ENCODE measurements around the gene MCF2L2. TPM values are rescaled to one million over a fixed set of nuclear protein-coding genes. Genes with fewer than 3 reads are reported as not detected.

MCF2L2 gene
- total and polyA plus RNA-seq, 5 donors from 2014 or later = 2.1 to 20.7 (median 4.0) TPM

DNA sequence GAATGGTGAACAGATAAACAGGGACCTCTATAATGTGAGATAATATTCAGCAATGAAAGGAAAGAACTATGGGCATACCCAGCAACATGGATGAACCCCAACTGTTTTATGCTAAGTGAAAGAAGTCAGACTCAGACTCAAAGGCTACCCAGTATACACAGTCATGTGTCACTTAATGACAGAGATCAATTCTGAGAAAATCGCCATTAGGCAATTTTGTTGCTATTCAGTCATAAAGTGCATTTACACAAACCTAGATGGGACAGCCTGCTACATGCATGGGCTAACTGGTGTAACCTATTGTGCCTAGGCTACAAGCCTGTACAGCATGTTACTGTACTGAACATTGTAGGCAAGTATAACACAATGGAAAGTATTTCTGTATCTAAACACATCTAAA lies 98.9 kb downstream of the MCF2L2 start:
- Mint-ChIP-seq H3K27me3 (no peaks in the 10 kb centered on the region), H3K27ac (no peak overlapping the region), H3K4me3 (no peak overlapping the region), H3K4me1 (peaks cover 0 to 20% (median 8%) of the 10 kb centered on the region in 4 donors), H3K36me3 (peaks cover 4% of the 10 kb centered on the region), H3K9me3 (no peaks in the 10 kb centered on the region)
- Histone ChIP-seq H3K4me3 (ENCODE audit: low read depth, low read length) (no peak overlapping the region), H3K36me3 (ENCODE audit: control insufficient read depth, insufficient read depth, low read length) (no peaks in the 10 kb centered on the region), H3K4me1 (ENCODE audit: control insufficient read depth, insufficient read depth, low read length, poor library complexity, severe bottlenecking) (no peaks in the 10 kb centered on the region), H3K27me3 (ENCODE audit: control insufficient read depth, insufficient read depth, low read length) (no peaks in the 10 kb centered on the region), H3K9me3 (ENCODE audit: control insufficient read depth in 2 of 2, low read length in 2 of 2) (no peaks in the 10 kb centered on the region), H3K27ac (ENCODE audit: insufficient read depth, low read length, poor library complexity, severe bottlenecking) (no peak overlapping the region)
- ATAC-seq (ENCODE audit: low read depth in 2 of 2) (no peak), DNase-seq (no peak)

DNA sequence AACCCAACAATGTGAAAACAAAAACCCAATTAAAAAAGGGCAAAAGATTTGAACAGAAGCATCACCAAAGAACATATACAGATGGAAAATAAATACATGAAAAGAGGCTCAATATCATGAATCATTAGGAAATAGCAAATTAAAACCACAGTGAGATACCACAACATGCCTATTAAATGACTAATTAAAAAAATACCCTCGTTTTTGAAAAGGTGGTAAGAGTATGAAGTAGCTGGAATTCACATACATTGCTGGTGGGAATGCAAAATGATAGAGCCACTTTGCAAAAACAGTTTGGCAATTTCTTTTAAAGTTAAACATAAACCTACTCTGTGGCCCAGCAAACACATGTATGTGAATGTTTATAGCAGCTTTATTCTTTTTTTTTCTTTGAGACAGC lies 99.6 kb downstream of the MCF2L2 start:
- no peak overlapping the region for H3K27ac Mint-ChIP-seq
- peaks cover 0 to 20% (median 8%) of the 10 kb centered on the region in 4 donors for H3K4me1 Mint-ChIP-seq
- H3K27me3 Mint-ChIP-seq = no peaks in the 10 kb centered on the region
- H3K9me3 Mint-ChIP-seq = no peaks in the 10 kb centered on the region
- Histone ChIP-seq H3K4me3 (ENCODE audit: low read depth, low read length) (no peak overlapping the region), H3K9me3 (ENCODE audit: control insufficient read depth in 2 of 2, low read length in 2 of 2) (no peaks in the 10 kb centered on the region), H3K4me1 (ENCODE audit: control insufficient read depth, insufficient read depth, low read length, poor library complexity, severe bottlenecking) (no peaks in the 10 kb centered on the region), H3K36me3 (ENCODE audit: control insufficient read depth, insufficient read depth, low read length) (no peaks in the 10 kb centered on the region), H3K27ac (ENCODE audit: insufficient read depth, low read length, poor library complexity, severe bottlenecking) (no peak overlapping the region), H3K27me3 (ENCODE audit: control insufficient read depth, insufficient read depth, low read length) (no peaks in the 10 kb centered on the region)
- no peak for ATAC-seq (ENCODE audit: low read depth in 2 of 2)
- DNase-seq = no peak
- H3K4me3 Mint-ChIP-seq = no peak overlapping the region
- H3K36me3 Mint-ChIP-seq = peaks cover 2% of the 10 kb centered on the region

DNA sequence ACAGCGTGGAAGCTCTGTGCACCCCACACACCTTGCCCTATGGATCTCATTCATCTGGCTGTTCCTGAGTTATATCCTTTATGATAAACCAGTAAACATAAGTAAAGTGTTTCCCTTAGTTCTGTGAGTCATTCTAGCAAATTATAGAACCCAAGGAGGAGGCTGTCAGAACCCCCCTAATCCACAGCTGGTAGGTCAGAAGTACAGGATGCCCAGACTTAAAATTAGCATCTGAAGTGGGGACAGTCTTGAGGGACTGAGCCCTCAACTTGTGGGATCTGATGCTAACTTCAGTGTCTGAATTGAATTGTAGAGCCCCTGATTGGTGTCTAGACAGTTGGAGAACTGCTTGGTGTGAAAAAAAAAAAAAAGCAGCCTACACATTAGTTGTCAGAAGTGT lies 100.3 kb downstream of the MCF2L2 start:
- ATAC-seq (ENCODE audit: low read depth in 2 of 2) (no peak), DNase-seq (no peak)
- Mint-ChIP-seq H3K4me3 (no peak overlapping the region), H3K27me3 (no peaks in the 10 kb centered on the region), H3K27ac (no peak overlapping the region), H3K9me3 (no peaks in the 10 kb centered on the region), H3K36me3 (peaks cover 4% of the 10 kb centered on the region), H3K4me1 (peaks cover 0 to 20% (median 8%) of the 10 kb centered on the region in 4 donors)
- Histone ChIP-seq H3K4me1 (ENCODE audit: control insufficient read depth, insufficient read depth, low read length, poor library complexity, severe bottlenecking) (no peaks in the 10 kb centered on the region), H3K27me3 (ENCODE audit: control insufficient read depth, insufficient read depth, low read length) (no peaks in the 10 kb centered on the region), H3K9me3 (ENCODE audit: control insufficient read depth in 2 of 2, low read length in 2 of 2) (no peaks in the 10 kb centered on the region), H3K4me3 (ENCODE audit: low read depth, low read length) (no peak overlapping the region), H3K36me3 (ENCODE audit: control insufficient read depth, insufficient read depth, low read length) (no peaks in the 10 kb centered on the region), H3K27ac (ENCODE audit: insufficient read depth, low read length, poor library complexity, severe bottlenecking) (no peak overlapping the region)

DNA sequence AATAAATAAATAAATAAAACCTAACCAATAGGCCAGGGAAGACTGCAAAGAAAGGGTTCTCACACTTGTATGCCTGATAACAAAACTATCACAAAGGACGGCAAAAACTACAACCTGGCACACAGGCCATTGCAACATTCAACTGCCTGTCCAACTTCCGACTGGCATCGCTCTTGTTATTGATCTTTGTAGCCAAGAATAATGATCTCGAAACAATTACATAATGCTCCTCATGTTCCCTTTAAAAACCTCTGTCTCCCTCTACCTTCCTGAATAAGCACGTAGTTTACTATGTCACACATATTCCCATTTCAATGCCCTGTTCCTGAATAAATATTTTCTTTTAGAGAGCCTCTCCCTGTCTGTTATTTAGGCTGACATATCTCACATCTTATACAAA lies 101.1 kb downstream of the MCF2L2 start:
- DNase-seq = no peak
- Mint-ChIP-seq H3K27me3 (no peaks in the 10 kb centered on the region), H3K36me3 (peaks cover 7% of the 10 kb centered on the region), H3K4me1 (peaks cover 0 to 20% (median 8%) of the 10 kb centered on the region in 4 donors), H3K27ac (no peak overlapping the region), H3K9me3 (no peaks in the 10 kb centered on the region), H3K4me3 (no peak overlapping the region)
- Histone ChIP-seq H3K4me1 (ENCODE audit: control insufficient read depth, insufficient read depth, low read length, poor library complexity, severe bottlenecking) (no peaks in the 10 kb centered on the region), H3K27ac (ENCODE audit: insufficient read depth, low read length, poor library complexity, severe bottlenecking) (no peak overlapping the region), H3K36me3 (ENCODE audit: control insufficient read depth, insufficient read depth, low read length) (no peaks in the 10 kb centered on the region), H3K9me3 (ENCODE audit: control insufficient read depth in 2 of 2, low read length in 2 of 2) (no peaks in the 10 kb centered on the region), H3K4me3 (ENCODE audit: low read depth, low read length) (no peak overlapping the region), H3K27me3 (ENCODE audit: control insufficient read depth, insufficient read depth, low read length) (no peaks in the 10 kb centered on the region)
- ATAC-seq (ENCODE audit: low read depth in 2 of 2) = no peak

DNA sequence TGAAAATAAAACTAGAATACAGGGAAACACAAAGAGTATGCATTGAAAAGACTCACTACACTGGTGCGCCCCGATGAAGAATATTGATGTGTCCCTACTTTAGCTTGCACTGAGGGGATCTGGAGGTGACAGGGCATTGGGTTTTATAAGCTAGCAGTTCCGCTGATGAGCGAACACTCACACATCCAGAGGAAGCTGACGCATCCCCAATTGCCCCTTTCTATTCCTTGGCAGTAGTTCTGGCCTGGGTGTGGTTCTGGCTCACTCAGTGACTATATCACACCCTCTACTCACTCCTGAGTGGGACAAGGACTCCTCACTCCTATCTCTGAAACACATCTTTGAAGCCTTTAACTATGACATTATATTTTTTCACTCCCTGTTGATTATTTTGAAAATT lies 104.3 kb downstream of the MCF2L2 start:
- Mint-ChIP-seq H3K27me3 (no peaks in the 10 kb centered on the region), H3K36me3 (peaks cover 11% of the 10 kb centered on the region), H3K4me1 (peaks cover 6 to 26% (median 17%) of the 10 kb centered on the region in 4 donors), H3K4me3 (no peak overlapping the region), H3K9me3 (no peaks in the 10 kb centered on the region), H3K27ac (no peak overlapping the region)
- DNase-seq = no peak
- no peaks in the 10 kb centered on the region for H3K27me3 ChIP-seq (ENCODE audit: control insufficient read depth, insufficient read depth, low read length)
- H3K4me3 ChIP-seq (ENCODE audit: low read depth, low read length) = no peak overlapping the region
- H3K9me3 ChIP-seq (ENCODE audit: control insufficient read depth in 2 of 2, low read length in 2 of 2) = no peaks in the 10 kb centered on the region
- no peak overlapping the region for H3K27ac ChIP-seq (ENCODE audit: insufficient read depth, low read length, poor library complexity, severe bottlenecking)
- no peaks in the 10 kb centered on the region for H3K36me3 ChIP-seq (ENCODE audit: control insufficient read depth, insufficient read depth, low read length)
- H3K4me1 ChIP-seq (ENCODE audit: control insufficient read depth, insufficient read depth, low read length, poor library complexity, severe bottlenecking) = no peaks in the 10 kb centered on the region
- ATAC-seq (ENCODE audit: low read depth in 2 of 2) = no peak

DNA sequence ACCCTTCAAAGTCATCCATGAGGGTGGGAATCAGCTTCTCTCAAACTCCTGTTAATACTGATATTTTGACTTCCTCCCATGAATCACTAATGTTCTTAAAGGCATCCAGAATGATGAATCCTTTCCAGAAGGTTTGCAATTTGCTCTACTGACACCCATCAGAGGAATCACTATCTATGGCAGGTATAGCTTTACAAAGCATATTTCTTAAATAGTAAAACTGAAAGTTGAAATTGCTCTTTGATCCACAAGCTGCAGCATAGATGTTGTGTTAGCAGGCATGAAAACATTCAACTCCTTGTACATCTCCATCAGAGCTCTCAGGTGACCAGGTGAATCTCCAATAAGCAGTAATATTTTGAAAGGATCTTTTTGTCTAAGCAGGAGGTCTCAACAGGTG lies 109.0 kb downstream of the MCF2L2 start:
- no peaks in the 10 kb centered on the region for H3K4me1 ChIP-seq (ENCODE audit: control insufficient read depth, insufficient read depth, low read length, poor library complexity, severe bottlenecking)
- no peak overlapping the region for H3K27ac ChIP-seq (ENCODE audit: insufficient read depth, low read length, poor library complexity, severe bottlenecking)
- no peak overlapping the region for H3K4me3 ChIP-seq (ENCODE audit: low read depth, low read length)
- Mint-ChIP-seq H3K27ac (peak overlapping the region in 1 of 3 donors; percentile 4), H3K4me3 (no peak overlapping the region), H3K36me3 (peaks cover 11% of the 10 kb centered on the region), H3K27me3 (no peaks in the 10 kb centered on the region), H3K9me3 (peaks cover 0 to 2% (median 0%) of the 10 kb centered on the region in 7 donors), H3K4me1 (peaks cover 8 to 15% (median 9%) of the 10 kb centered on the region in 4 donors)
- peaks cover 7% of the 10 kb centered on the region for H3K36me3 ChIP-seq (ENCODE audit: control insufficient read depth, insufficient read depth, low read length)
- DNase-seq = peak in 1 of 3 donors; percentile 21
- no peak for ATAC-seq (ENCODE audit: low read depth in 2 of 2)
- H3K9me3 ChIP-seq (ENCODE audit: control insufficient read depth in 2 of 2, low read length in 2 of 2) = no peaks in the 10 kb centered on the region
- no peaks in the 10 kb centered on the region for H3K27me3 ChIP-seq (ENCODE audit: control insufficient read depth, insufficient read depth, low read length)

DNA sequence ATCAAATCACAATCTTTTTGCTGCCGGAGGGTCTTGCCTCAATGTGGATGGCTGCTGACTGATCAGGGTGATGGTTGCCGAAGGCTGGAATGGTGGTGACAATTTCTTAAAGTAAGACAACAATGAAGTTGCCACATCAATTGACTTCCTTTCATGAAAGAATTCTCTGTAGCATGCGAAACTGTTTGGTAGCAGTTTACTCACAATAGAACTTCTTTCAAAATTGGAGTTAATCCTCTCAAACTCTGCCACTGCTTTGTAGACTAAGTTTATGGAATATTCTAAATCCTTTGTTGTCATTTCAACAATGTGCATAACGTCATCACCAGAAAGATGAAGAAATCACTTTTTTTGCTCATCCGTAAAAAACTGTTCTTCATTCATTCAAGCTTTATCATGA lies 109.5 kb downstream of the MCF2L2 start:
- no peak overlapping the region for H3K4me3 ChIP-seq (ENCODE audit: low read depth, low read length)
- Mint-ChIP-seq H3K27ac (peak overlapping the region in 1 of 3 donors; percentile 4), H3K36me3 (peaks cover 9% of the 10 kb centered on the region), H3K4me3 (no peak overlapping the region), H3K9me3 (peaks cover 0 to 2% (median 0%) of the 10 kb centered on the region in 7 donors), H3K4me1 (peaks cover 8 to 15% (median 9%) of the 10 kb centered on the region in 4 donors), H3K27me3 (no peaks in the 10 kb centered on the region)
- DNase-seq (no peak), ATAC-seq (ENCODE audit: low read depth in 2 of 2) (no peak)
- no peaks in the 10 kb centered on the region for H3K9me3 ChIP-seq (ENCODE audit: control insufficient read depth in 2 of 2, low read length in 2 of 2)
- no peaks in the 10 kb centered on the region for H3K27me3 ChIP-seq (ENCODE audit: control insufficient read depth, insufficient read depth, low read length)
- peaks cover 10% of the 10 kb centered on the region for H3K36me3 ChIP-seq (ENCODE audit: control insufficient read depth, insufficient read depth, low read length)
- H3K27ac ChIP-seq (ENCODE audit: insufficient read depth, low read length, poor library complexity, severe bottlenecking) = no peak overlapping the region
- H3K4me1 ChIP-seq (ENCODE audit: control insufficient read depth, insufficient read depth, low read length, poor library complexity, severe bottlenecking) = no peaks in the 10 kb centered on the region
